ENCODE results near the gene NADK2. TPM values are rescaled to one million over a fixed set of nuclear protein-coding genes. Genes with fewer than 3 reads are reported as not detected.

The NADK2 gene
- total RNA-seq, 2 donors from 2014 or later, result 21.6 to 37.9 TPM

DNA sequence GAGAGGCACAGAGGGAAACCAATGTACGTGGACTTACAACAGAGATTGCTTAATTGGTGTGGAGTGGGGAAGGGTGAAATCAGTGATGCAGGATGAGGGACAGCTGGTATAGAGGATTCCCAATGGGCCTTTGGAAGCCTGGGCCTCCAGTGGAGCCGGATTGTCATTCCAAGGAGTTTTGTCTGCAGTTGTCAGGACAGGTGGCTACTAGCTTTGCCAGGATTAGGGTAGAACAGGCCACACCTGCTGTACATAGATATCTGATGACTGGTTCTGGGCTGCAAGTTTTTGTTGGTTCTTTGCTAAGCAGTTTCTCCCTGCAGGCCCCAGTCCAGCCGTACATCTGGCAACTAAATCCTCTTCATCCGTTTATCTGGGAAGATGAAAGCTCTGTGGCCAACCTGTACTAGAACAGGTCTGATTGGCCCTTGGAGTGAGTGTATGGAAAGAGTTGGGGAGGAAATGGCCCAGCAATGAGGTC lies 85.6 kb downstream of the NADK2 start:
- peaks cover 0 to 4% of the 10 kb centered on the region in 2 donors for H3K36me3 ChIP-seq
- no peak for DNase-seq (ENCODE audit: low spot score)
- 41% methylated on average over 4 of the region's 4 CpGs for WGBS
- H3K4me3 ChIP-seq, result no peak overlapping the region
- H3K27me3 ChIP-seq (replicated peaks; ENCODE audit: insufficient read depth), result no peaks in the 10 kb centered on the region
- intact Hi-C loops (cut with DNase I), result no loop called here
- no peaks in the 10 kb centered on the region for H3K9me3 ChIP-seq
- H3K27ac ChIP-seq, result no peak overlapping the region
- TF ChIP-seq, protein P1, sequence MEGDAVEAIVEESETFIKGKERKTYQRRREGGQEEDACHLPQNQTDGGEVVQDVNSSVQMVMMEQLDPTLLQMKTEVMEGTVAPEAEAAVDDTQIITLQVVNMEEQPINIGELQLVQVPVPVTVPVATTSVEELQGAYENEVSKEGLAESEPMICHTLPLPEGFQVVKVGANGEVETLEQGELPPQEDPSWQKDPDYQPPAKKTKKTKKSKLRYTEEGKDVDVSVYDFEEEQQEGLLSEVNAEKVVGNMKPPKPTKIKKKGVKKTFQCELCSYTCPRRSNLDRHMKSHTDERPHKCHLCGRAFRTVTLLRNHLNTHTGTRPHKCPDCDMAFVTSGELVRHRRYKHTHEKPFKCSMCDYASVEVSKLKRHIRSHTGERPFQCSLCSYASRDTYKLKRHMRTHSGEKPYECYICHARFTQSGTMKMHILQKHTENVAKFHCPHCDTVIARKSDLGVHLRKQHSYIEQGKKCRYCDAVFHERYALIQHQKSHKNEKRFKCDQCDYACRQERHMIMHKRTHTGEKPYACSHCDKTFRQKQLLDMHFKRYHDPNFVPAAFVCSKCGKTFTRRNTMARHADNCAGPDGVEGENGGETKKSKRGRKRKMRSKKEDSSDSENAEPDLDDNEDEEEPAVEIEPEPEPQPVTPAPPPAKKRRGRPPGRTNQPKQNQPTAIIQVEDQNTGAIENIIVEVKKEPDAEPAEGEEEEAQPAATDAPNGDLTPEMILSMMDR (IDR thresholded peaks at IDR 0.05), result no peak
- TF ChIP-seq POLR2AphosphoS5 (IDR thresholded peaks at IDR 0.05) (no peak), POLR2A (IDR thresholded peaks at IDR 0.05) (no peak)
- H3K4me1 ChIP-seq (replicated peaks), result no peaks in the 10 kb centered on the region

DNA sequence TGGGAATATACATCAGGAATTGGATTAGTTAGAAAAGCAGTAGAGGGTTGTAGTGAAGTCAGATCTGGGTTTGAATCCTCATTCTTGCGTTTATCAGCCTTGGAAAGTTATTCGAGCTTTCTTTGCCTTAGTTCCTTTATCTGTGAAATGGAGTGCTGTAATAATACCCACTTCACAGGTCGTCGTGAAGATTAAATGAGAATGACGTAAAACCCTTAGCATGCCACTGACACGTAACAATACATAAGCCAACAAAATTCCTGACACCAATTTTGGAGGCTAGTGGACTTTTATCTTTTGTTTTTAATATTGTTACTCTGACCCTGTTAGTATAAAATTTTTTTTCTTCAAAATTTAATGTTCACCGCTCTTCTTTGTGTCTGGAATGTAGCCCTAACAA lies 86.4 kb downstream of the NADK2 start:
- 82% methylated on average over 7 of the region's 7 CpGs for WGBS
- DNase-seq (ENCODE audit: low spot score), result no peak
- intact Hi-C loops (cut with DNase I), result no loop called here
- TF ChIP-seq POLR2A (IDR thresholded peaks at IDR 0.05), result no peak
- no peak for TF ChIP-seq POLR2AphosphoS5 (IDR thresholded peaks at IDR 0.05)
- TF ChIP-seq, protein P1 (IDR thresholded peaks at IDR 0.05), result no peak
- H3K9me3 ChIP-seq, result no peaks in the 10 kb centered on the region
- H3K4me1 ChIP-seq (replicated peaks), result peaks cover 4% of the 10 kb centered on the region
- H3K27me3 ChIP-seq (replicated peaks; ENCODE audit: insufficient read depth), result no peaks in the 10 kb centered on the region
- no peak overlapping the region for H3K27ac ChIP-seq
- no peak overlapping the region for H3K4me3 ChIP-seq
- peaks cover 0 to 4% of the 10 kb centered on the region in 2 donors for H3K36me3 ChIP-seq

DNA sequence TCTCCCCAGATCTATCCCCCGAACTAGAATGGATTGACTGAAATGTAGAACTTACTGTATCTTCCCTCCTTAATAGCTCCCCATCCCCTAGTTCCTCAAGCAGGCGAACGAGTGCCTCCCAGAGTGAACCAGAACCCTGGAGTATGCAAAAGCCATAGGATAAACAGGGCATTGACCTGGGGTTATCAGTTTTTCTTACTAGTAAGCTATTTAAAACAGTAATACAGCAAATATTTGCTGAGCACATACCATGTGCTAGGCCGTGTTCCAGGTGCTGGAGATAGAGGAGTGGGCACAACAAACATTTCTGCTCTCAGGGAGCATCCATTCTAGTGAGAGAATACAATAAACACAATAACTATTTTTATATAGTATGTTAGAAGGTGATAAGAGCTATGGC lies 88.0 kb downstream of the NADK2 start:
- intact Hi-C loops (cut with DNase I), result loop anchor here (5.0 kb wide), 1 partner anchor 89 kb away; the partner anchor contains the start of gene NADK2
- peaks cover 4% of the 10 kb centered on the region for H3K4me1 ChIP-seq (replicated peaks)
- TF ChIP-seq POLR2AphosphoS5 (IDR thresholded peaks at IDR 0.05) (no peak), POLR2A (IDR thresholded peaks at IDR 0.05) (no peak)
- TF ChIP-seq, protein P1 (IDR thresholded peaks at IDR 0.05), result no peak

DNA sequence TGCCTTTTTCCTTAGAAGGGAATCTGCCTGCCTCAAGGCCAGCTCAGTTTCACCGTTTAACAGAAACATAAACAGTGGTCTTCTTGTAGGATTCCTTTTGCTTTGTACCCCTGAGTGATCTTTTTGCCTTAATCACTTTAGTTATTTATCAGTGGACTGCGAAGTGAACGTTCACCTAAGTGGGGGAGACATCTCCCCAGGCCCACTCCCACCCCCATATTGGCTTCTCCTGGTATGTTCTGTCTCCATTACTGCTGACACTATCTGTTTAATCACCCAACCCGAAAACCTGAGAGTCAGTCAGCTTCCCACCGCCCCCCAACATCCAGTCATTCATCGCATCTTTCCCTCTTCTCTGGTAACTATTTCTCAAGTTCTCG lies 88.4 kb downstream of the NADK2 start:
- WGBS, result 58% methylated on average over 7 of the region's 7 CpGs
- DNase-seq (ENCODE audit: low spot score), result no peak
- intact Hi-C loops (cut with DNase I), result loop anchor here (5.0 kb wide), 1 partner anchor 89 kb away; the partner anchor contains the start of gene NADK2
- Histone ChIP-seq H3K27ac (no peak overlapping the region), H3K4me3 (no peak overlapping the region), H3K4me1 (replicated peaks) (peaks cover 4% of the 10 kb centered on the region), H3K9me3 (no peaks in the 10 kb centered on the region), H3K27me3 (replicated peaks; ENCODE audit: insufficient read depth) (no peaks in the 10 kb centered on the region), H3K36me3 (no peaks in the 10 kb centered on the region)
- TF ChIP-seq POLR2AphosphoS5 (IDR thresholded peaks at IDR 0.05), result no peak
- TF ChIP-seq, protein P1 (IDR thresholded peaks at IDR 0.05), result no peak
- no peak for TF ChIP-seq POLR2A (IDR thresholded peaks at IDR 0.05)

More for the DNA sequence above, 88.0 kb downstream of the NADK2 start:
- DNase-seq (ENCODE audit: low spot score), result no peak
- WGBS, result 78% methylated on average over 4 of the region's 4 CpGs
- Histone ChIP-seq H3K36me3 (peaks cover 0 to under 1% of the 10 kb centered on the region in 2 donors), H3K9me3 (no peaks in the 10 kb centered on the region), H3K27me3 (replicated peaks; ENCODE audit: insufficient read depth) (no peaks in the 10 kb centered on the region), H3K4me3 (no peak overlapping the region), H3K27ac (no peak overlapping the region)
